Measurements from ENCODE around the gene RAE1.

RAE1 gene

GRCh38 chr20:57374343-57374930, 23.4 kb downstream of the RAE1 start:
- no peak overlapping the region for H2BK15ac ChIP-seq (replicated peaks; ENCODE audit: low read depth)
- no peaks in the 10 kb centered on the region for H3K79me1 ChIP-seq (ENCODE audit: low read length)
- no peak overlapping the region for H3K4ac ChIP-seq (ENCODE audit: low read depth, low read length)
- H3K27ac ChIP-seq (ENCODE audit: low read depth, low read length), result no peak overlapping the region
- no peak overlapping the region for H3K56ac ChIP-seq (ENCODE audit: low read length)
- H3K4me1 ChIP-seq (ENCODE audit: control insufficient read depth, low read depth, low read length), result no peaks in the 10 kb centered on the region
- H3K9ac ChIP-seq (ENCODE audit: low read length), result no peak overlapping the region
- no CpG with 5 or more reads among the region's 12 CpGs for WGBS (ENCODE audit: extremely low coverage, insufficient coverage, low lambda C conversion rate)
- no peak overlapping the region for H3K4me3 ChIP-seq (ENCODE audit: low read length)
- peaks cover 36% of the 10 kb centered on the region for H3K36me3 ChIP-seq (ENCODE audit: control insufficient read depth, insufficient read depth, low read length)
- no peak overlapping the region for H3K18ac ChIP-seq (ENCODE audit: low read length)
- no peak overlapping the region for H2BK120ac ChIP-seq (ENCODE audit: low read depth, low read length)
- no peaks in the 10 kb centered on the region for H3K27me3 ChIP-seq (ENCODE audit: insufficient read depth, low read length, poor library complexity)
- H3K4me2 ChIP-seq (ENCODE audit: low read length), result no peak overlapping the region
- H2BK5ac ChIP-seq (ENCODE audit: low read length), result no peak overlapping the region
- no peak overlapping the region for H4K8ac ChIP-seq (ENCODE audit: low read depth, low read length)
- DNase-seq, result no peak
- no peak overlapping the region for H2AK5ac ChIP-seq (ENCODE audit: low read length)
- H3K23ac ChIP-seq (ENCODE audit: low read length), result no peak overlapping the region
- H4K5ac ChIP-seq (ENCODE audit: low read length), result no peak overlapping the region
- no peaks in the 10 kb centered on the region for H3K79me2 ChIP-seq (ENCODE audit: control insufficient read depth, insufficient read depth, low read length)

GRCh38 chr20:57374931-57375651, 24.0 kb downstream of the RAE1 start:
- Histone ChIP-seq H3K36me3 (ENCODE audit: control insufficient read depth, insufficient read depth, low read length) (peaks cover 32% of the 10 kb centered on the region), H2BK15ac (replicated peaks; ENCODE audit: low read depth) (no peak overlapping the region), H3K56ac (ENCODE audit: low read length) (no peak overlapping the region), H3K18ac (ENCODE audit: low read length) (no peak overlapping the region), H4K8ac (ENCODE audit: low read depth, low read length) (no peak overlapping the region), H3K4ac (ENCODE audit: low read depth, low read length) (no peak overlapping the region), H2BK120ac (ENCODE audit: low read depth, low read length) (no peak overlapping the region), H3K23ac (ENCODE audit: low read length) (no peak overlapping the region), H3K79me2 (ENCODE audit: control insufficient read depth, insufficient read depth, low read length) (no peaks in the 10 kb centered on the region), H3K79me1 (ENCODE audit: low read length) (no peaks in the 10 kb centered on the region), H3K4me3 (ENCODE audit: low read length) (no peak overlapping the region), H2BK5ac (ENCODE audit: low read length) (no peak overlapping the region), H3K27me3 (ENCODE audit: insufficient read depth, low read length, poor library complexity) (no peaks in the 10 kb centered on the region), H2AK5ac (ENCODE audit: low read length) (no peak overlapping the region), H3K4me2 (ENCODE audit: low read length) (no peak overlapping the region), H4K5ac (ENCODE audit: low read length) (no peak overlapping the region), H3K9ac (ENCODE audit: low read length) (no peak overlapping the region), H3K4me1 (ENCODE audit: control insufficient read depth, low read depth, low read length) (no peaks in the 10 kb centered on the region), H3K27ac (ENCODE audit: low read depth, low read length) (no peak overlapping the region)
- DNase-seq, result no peak
- no CpG with 5 or more reads among the region's 14 CpGs for WGBS (ENCODE audit: extremely low coverage, insufficient coverage, low lambda C conversion rate)

- Histone ChIP-seq H3K56ac (ENCODE audit: low read length) (no peak overlapping the region), H3K4ac (ENCODE audit: low read depth, low read length) (no peak overlapping the region), H3K79me2 (ENCODE audit: control insufficient read depth, insufficient read depth, low read length) (no peaks in the 10 kb centered on the region), H4K5ac (ENCODE audit: low read length) (no peak overlapping the region), H2BK120ac (ENCODE audit: low read depth, low read length) (no peak overlapping the region), H3K4me2 (ENCODE audit: low read length) (no peak overlapping the region), H3K36me3 (ENCODE audit: control insufficient read depth, insufficient read depth, low read length) (peaks cover 28% of the 10 kb centered on the region), H2AK5ac (ENCODE audit: low read length) (no peak overlapping the region), H3K23ac (ENCODE audit: low read length) (no peak overlapping the region), H3K27me3 (ENCODE audit: insufficient read depth, low read length, poor library complexity) (no peaks in the 10 kb centered on the region), H2BK5ac (ENCODE audit: low read length) (no peak overlapping the region), H3K9ac (ENCODE audit: low read length) (no peak overlapping the region), H3K27ac (ENCODE audit: low read depth, low read length) (no peak overlapping the region), H2BK15ac (replicated peaks; ENCODE audit: low read depth) (no peak overlapping the region), H4K8ac (ENCODE audit: low read depth, low read length) (no peak overlapping the region), H3K79me1 (ENCODE audit: low read length) (no peaks in the 10 kb centered on the region), H3K4me1 (ENCODE audit: control insufficient read depth, low read depth, low read length) (no peaks in the 10 kb centered on the region), H3K18ac (ENCODE audit: low read length) (no peak overlapping the region), H3K4me3 (ENCODE audit: low read length) (no peak overlapping the region)
- DNase-seq, result no peak
- WGBS (ENCODE audit: extremely low coverage, insufficient coverage, low lambda C conversion rate), result no CpG with 5 or more reads among the region's 10 CpGs
These were observed 24.7 kb downstream of the RAE1 start for GRCh38 chr20:57375652-57376230.

GRCh38 chr20:57377350-57377749, 26.3 kb downstream of the RAE1 start:
- H2BK120ac ChIP-seq (ENCODE audit: low read depth, low read length), result no peak overlapping the region
- no peak overlapping the region for H3K18ac ChIP-seq (ENCODE audit: low read length)
- H3K79me1 ChIP-seq (ENCODE audit: low read length), result no peaks in the 10 kb centered on the region
- H4K5ac ChIP-seq (ENCODE audit: low read length), result no peak overlapping the region
- peaks cover 20% of the 10 kb centered on the region for H3K36me3 ChIP-seq (ENCODE audit: control insufficient read depth, insufficient read depth, low read length)
- H3K4me2 ChIP-seq (ENCODE audit: low read length), result no peak overlapping the region
- H3K56ac ChIP-seq (ENCODE audit: low read length), result no peak overlapping the region
- H4K8ac ChIP-seq (ENCODE audit: low read depth, low read length), result no peak overlapping the region
- no peak overlapping the region for H3K23ac ChIP-seq (ENCODE audit: low read length)
- no peak overlapping the region for H3K4ac ChIP-seq (ENCODE audit: low read depth, low read length)
- H2BK5ac ChIP-seq (ENCODE audit: low read length), result no peak overlapping the region
- DNase-seq, result no peak
- H3K4me1 ChIP-seq (ENCODE audit: control insufficient read depth, low read depth, low read length), result no peaks in the 10 kb centered on the region
- no CpG with 5 or more reads among the region's 13 CpGs for WGBS (ENCODE audit: extremely low coverage, insufficient coverage, low lambda C conversion rate)
- H3K27me3 ChIP-seq (ENCODE audit: insufficient read depth, low read length, poor library complexity), result no peaks in the 10 kb centered on the region
- no peak overlapping the region for H2AK5ac ChIP-seq (ENCODE audit: low read length)
- H3K9ac ChIP-seq (ENCODE audit: low read length), result no peak overlapping the region
- H3K79me2 ChIP-seq (ENCODE audit: control insufficient read depth, insufficient read depth, low read length), result no peaks in the 10 kb centered on the region
- no peak overlapping the region for H3K4me3 ChIP-seq (ENCODE audit: low read length)
- H2BK15ac ChIP-seq (replicated peaks; ENCODE audit: low read depth), result no peak overlapping the region
- no peak overlapping the region for H3K27ac ChIP-seq (ENCODE audit: low read depth, low read length)

GRCh38 chr20:57378107-57378506, 27.1 kb downstream of the RAE1 start:
- Histone ChIP-seq H3K27ac (ENCODE audit: low read depth, low read length) (no peak overlapping the region), H4K8ac (ENCODE audit: low read depth, low read length) (no peak overlapping the region), H3K36me3 (ENCODE audit: control insufficient read depth, insufficient read depth, low read length) (peaks cover 20% of the 10 kb centered on the region), H3K56ac (ENCODE audit: low read length) (no peak overlapping the region), H3K4me3 (ENCODE audit: low read length) (no peak overlapping the region), H3K4me2 (ENCODE audit: low read length) (no peak overlapping the region), H2BK15ac (replicated peaks; ENCODE audit: low read depth) (no peak overlapping the region), H3K4me1 (ENCODE audit: control insufficient read depth, low read depth, low read length) (no peaks in the 10 kb centered on the region), H3K79me1 (ENCODE audit: low read length) (no peaks in the 10 kb centered on the region), H2AK5ac (ENCODE audit: low read length) (no peak overlapping the region), H3K27me3 (ENCODE audit: insufficient read depth, low read length, poor library complexity) (no peaks in the 10 kb centered on the region), H3K79me2 (ENCODE audit: control insufficient read depth, insufficient read depth, low read length) (no peaks in the 10 kb centered on the region), H4K5ac (ENCODE audit: low read length) (no peak overlapping the region), H3K4ac (ENCODE audit: low read depth, low read length) (no peak overlapping the region), H2BK120ac (ENCODE audit: low read depth, low read length) (no peak overlapping the region), H3K23ac (ENCODE audit: low read length) (no peak overlapping the region), H2BK5ac (ENCODE audit: low read length) (no peak overlapping the region), H3K9ac (ENCODE audit: low read length) (no peak overlapping the region), H3K18ac (ENCODE audit: low read length) (no peak overlapping the region)
- no peak for DNase-seq
- no CpG with 5 or more reads among the region's 16 CpGs for WGBS (ENCODE audit: extremely low coverage, insufficient coverage, low lambda C conversion rate)
